PC-3 (cell line): ENCODE results near the gene MROH8. TPM values are rescaled to one million over a fixed set of nuclear protein-coding genes. Genes with fewer than 3 reads are reported as not detected.
"Not testable (repeated sequence)": the region's sequence is repeated elsewhere in the genome, so short reads cannot be mapped to it uniquely, and the experiment has no call there.

ENCODE experiments used
- ATAC-seq: fragments of 200-7000 bp; cut with Tn5 transposase; 2 replicates; pipeline ENCODE4 v1.9.1; 2020; ENCODE audit warnings: mild to moderate bottlenecking, moderate library complexity
- BruUV-seq: library from RNA; stranded (reverse); fragments of 400-500 nt; replicated peaks from 2 replicates; lab custom pipeline; 2021; lab: Mats Ljungman, UMichigan
- CTCF ChIA-PET: fragments of 300-600 bp; sonication (Branson Sonifier 250); formaldehyde crosslinking; loops from one replicate; lab custom pipeline; 2022; ENCODE audit warnings: antibody characterized with exemption; lab: Charles Lee
- POLR2A ChIA-PET: fragments of 300-600 bp; sonication (Branson Sonifier 250); formaldehyde crosslinking; loops from one replicate; lab custom pipeline; 2022; ENCODE audit warnings: antibody characterized with exemption; ENCODE audit not compliant: unreplicated experiment; lab: Charles Lee
- DNase-seq: peaks from one replicate; pipeline ENCODE4 v3.0.0-alpha.2; 2015
- H2AFZ ChIP-seq: fragments of 300-600 bp; sonication (generic); 2 replicates; pipeline ENCODE4 v1.6.0; 2016; ENCODE audit warnings: antibody characterized with exemption, low read length
- H3F3A ChIP-seq: fragments of 300-600 bp; sonication (generic); one replicate; pipeline ENCODE4 v1.6.0; 2017; ENCODE audit warnings: antibody characterized with exemption, low read length, control low read depth, mild to moderate bottlenecking; ENCODE audit not compliant: unreplicated experiment
- H3K27ac ChIP-seq: fragments of 300-600 bp; sonication (generic); 2 replicates; pipeline ENCODE4 v1.5.1; 2016; ENCODE audit warnings: mild to moderate bottlenecking, low read length
- H3K27me3 ChIP-seq: fragments of 300-600 bp; sonication (generic); 2 replicates; pipeline ENCODE4 v1.6.1; 2016; ENCODE audit warnings: low read length, mixed read lengths
- H3K36me3 ChIP-seq: fragments of 300-600 bp; sonication (generic); 2 replicates; pipeline ENCODE4 v1.6.1; 2016; ENCODE audit warnings: low read depth, mixed run types, low read length, mixed read lengths
- H3K4me1 ChIP-seq: fragments of 300-600 bp; sonication (generic); 2 replicates; pipeline ENCODE4 v1.5.1; 2016; ENCODE audit warnings: low read length; ENCODE audit not compliant: insufficient read depth
- H3K4me2 ChIP-seq: fragments of 300-600 bp; sonication (generic); 2 replicates; pipeline ENCODE4 v1.6.0; 2016; ENCODE audit warnings: low read length
- H3K4me3 ChIP-seq: fragments of 300-600 bp; sonication (generic); 2 replicates; pipeline ENCODE4 v1.5.1; 2016; ENCODE audit warnings: mild to moderate bottlenecking, low read length, mixed read lengths
- H3K79me2 ChIP-seq: fragments of 300-600 bp; sonication (generic); 2 replicates; pipeline ENCODE4 v1.6.1; 2017; ENCODE audit warnings: low read length, mixed read lengths
- H3K9ac ChIP-seq: fragments of 300-600 bp; sonication (generic); 2 replicates; pipeline ENCODE4 v1.6.0; 2016; ENCODE audit warnings: mild to moderate bottlenecking, low read length
- H3K9me2 ChIP-seq: fragments of 300-600 bp; sonication (generic); replicated peaks from 2 replicates; pipeline ENCODE4 v1.6.1; 2016; ENCODE audit warnings: mixed run types, low read length, mixed read lengths
- H3K9me3 ChIP-seq: fragments of 300-600 bp; sonication (generic); 2 replicates; pipeline ENCODE4 v1.6.1; 2016; ENCODE audit warnings: low read length, mixed read lengths
- H4K20me1 ChIP-seq: fragments of 300-600 bp; sonication (generic); 2 replicates; pipeline ENCODE4 v1.6.1; 2016; ENCODE audit warnings: low read length, mixed read lengths
- EZH2 ChIP-seq: fragments of 300-600 bp; sonication (generic); IDR thresholded peaks from one replicate; pipeline ENCODE4 v1.6.1; 2017; ENCODE audit warnings: antibody characterized with exemption, mild to moderate bottlenecking, low read length; ENCODE audit not compliant: unreplicated experiment
- EZH2phosphoT487 ChIP-seq: fragments of 300-600 bp; sonication (generic); IDR thresholded peaks from 2 replicates; pipeline ENCODE4 v1.6.1; 2018; ENCODE audit warnings: mild to moderate bottlenecking, antibody characterized with exemption, low read length, borderline replicate concordance
- intact Hi-C: fragments of 100-400 bp; cut with micrococcal nuclease; formaldehyde crosslinking; loops from 2 replicates; pipeline ENCODE4 v1.9.0; 2023
- total RNA-seq: library from RNA; depleted of rRNA; stranded (reverse); fragments of >200 nt; gene quantifications from 2 replicates; pipeline ENCODE4 v1.2.3, GENCODE V29; 2014
- TF ChIP-seq, protein P1 (sequence below): fragments of 300-600 bp; sonication (generic); conservative IDR thresholded peaks from 2 replicates; pipeline ENCODE4 v1.5.1; 2017; ENCODE audit warnings: antibody characterized with exemption, low read depth, mild to moderate bottlenecking, low read length

The MROH8 gene
- total RNA-seq, 1 experiment from 2014 or later = 0.98 TPM

DNA sequence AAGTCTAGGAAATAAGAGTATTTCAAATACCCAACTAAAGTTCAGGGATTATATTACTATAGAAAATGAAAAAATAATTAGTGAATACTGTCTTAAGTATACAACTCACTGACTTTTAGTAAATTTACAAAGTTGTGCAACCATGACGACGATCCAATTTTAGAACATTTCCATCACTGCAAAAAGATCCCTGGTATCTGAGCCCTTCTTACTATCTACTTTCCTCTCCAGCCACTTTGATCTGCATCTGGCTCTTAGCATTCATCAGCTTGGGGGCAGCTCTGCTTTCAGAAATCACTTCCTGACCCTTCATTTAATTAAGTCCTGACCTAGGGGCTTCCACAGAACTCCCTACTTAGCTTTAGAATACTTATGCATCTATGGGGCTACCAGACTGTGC, 45.4 kb downstream of the MROH8 start:
- Histone ChIP-seq H3K9ac (no peak overlapping the region), H3K27ac (no peak overlapping the region), H3K79me2 (no peaks in the 10 kb centered on the region), H3K27me3 (peaks cover 15% of the 10 kb centered on the region), H3K9me3 (no peaks in the 10 kb centered on the region), H3K4me1 (no peaks in the 10 kb centered on the region), H3F3A (no peaks in the 10 kb centered on the region), H3K36me3 (no peaks in the 10 kb centered on the region), H4K20me1 (no peaks in the 10 kb centered on the region), H3K4me3 (no peak overlapping the region), H3K9me2 (no peaks in the 10 kb centered on the region), H2AFZ (no peak overlapping the region), H3K4me2 (no peak overlapping the region)
- TF ChIP-seq EZH2 (no peak), EZH2phosphoT487 (no peak)
- TF ChIP-seq, protein P1, sequence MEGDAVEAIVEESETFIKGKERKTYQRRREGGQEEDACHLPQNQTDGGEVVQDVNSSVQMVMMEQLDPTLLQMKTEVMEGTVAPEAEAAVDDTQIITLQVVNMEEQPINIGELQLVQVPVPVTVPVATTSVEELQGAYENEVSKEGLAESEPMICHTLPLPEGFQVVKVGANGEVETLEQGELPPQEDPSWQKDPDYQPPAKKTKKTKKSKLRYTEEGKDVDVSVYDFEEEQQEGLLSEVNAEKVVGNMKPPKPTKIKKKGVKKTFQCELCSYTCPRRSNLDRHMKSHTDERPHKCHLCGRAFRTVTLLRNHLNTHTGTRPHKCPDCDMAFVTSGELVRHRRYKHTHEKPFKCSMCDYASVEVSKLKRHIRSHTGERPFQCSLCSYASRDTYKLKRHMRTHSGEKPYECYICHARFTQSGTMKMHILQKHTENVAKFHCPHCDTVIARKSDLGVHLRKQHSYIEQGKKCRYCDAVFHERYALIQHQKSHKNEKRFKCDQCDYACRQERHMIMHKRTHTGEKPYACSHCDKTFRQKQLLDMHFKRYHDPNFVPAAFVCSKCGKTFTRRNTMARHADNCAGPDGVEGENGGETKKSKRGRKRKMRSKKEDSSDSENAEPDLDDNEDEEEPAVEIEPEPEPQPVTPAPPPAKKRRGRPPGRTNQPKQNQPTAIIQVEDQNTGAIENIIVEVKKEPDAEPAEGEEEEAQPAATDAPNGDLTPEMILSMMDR = no peak
- DNase-seq (no peak), ATAC-seq (no peak)
- POLR2A ChIA-PET = interaction anchor here (0.7 kb wide), 1 partner anchor 62 kb away, joined by 3 read pairs; no protein-coding TSS in a partner anchor
- BruUV-seq = no TSS peak
- intact Hi-C loops = no loop called here
- CTCF ChIA-PET = no interaction called here

DNA sequence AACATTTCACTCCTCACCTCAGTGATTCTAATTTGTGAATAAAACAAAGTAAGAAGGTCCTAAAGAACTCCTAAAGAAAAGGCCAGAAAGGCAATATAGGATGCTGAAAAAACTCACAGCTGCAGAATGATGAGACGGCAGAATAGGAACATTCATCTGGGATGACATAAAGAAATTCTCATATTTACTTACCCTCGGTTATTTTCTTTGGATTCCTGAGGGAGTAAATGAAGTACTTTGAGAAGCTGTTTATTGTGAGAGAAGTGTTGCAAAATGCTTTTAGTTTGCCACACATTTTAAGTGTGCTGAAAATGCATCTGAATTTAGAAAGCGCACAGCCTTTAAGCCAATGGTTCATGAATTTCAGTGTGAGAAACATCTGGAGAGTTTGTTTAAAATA, 47.9 kb downstream of the MROH8 start:
- Histone ChIP-seq H3K27ac (no peak overlapping the region), H3K9me2 (no peaks in the 10 kb centered on the region), H3K27me3 (peaks cover 15% of the 10 kb centered on the region), H3K79me2 (no peaks in the 10 kb centered on the region), H3K4me3 (no peak overlapping the region), H4K20me1 (no peaks in the 10 kb centered on the region), H3K9ac (no peak overlapping the region), H3K4me1 (no peaks in the 10 kb centered on the region), H3K9me3 (no peaks in the 10 kb centered on the region), H3K36me3 (no peaks in the 10 kb centered on the region), H3K4me2 (no peak overlapping the region), H2AFZ (no peak overlapping the region), H3F3A (no peaks in the 10 kb centered on the region)
- no TSS peak for BruUV-seq
- CTCF ChIA-PET = no interaction called here
- DNase-seq (no peak), ATAC-seq (no peak)
- intact Hi-C loops = no loop called here
- no peak for TF ChIP-seq EZH2phosphoT487
- no peak for TF ChIP-seq EZH2
- TF ChIP-seq, protein P1 = no peak
- POLR2A ChIA-PET = no interaction called here

DNA sequence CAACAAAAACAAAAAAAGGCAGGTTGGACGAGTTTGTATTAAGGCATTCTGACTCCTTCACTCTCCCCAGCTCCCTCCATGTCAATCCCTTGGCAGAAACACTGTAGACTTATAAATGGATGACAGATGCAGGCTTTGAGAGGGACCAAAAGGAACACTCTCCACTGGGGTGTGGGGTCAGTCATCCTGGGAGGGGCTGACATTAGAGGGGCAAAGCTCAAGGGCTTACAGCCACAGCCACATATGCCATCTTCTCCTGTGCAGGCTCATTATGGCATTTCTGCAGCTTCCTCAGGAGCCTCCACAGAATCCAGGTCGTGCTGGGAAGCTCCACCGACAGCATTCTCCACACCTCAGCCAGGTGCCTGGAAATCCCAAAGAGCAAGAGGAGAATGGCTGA, 50.5 kb downstream of the MROH8 start:
- H4K20me1 ChIP-seq = no peaks in the 10 kb centered on the region
- no peaks in the 10 kb centered on the region for H3K79me2 ChIP-seq
- no peak overlapping the region for H3K4me2 ChIP-seq
- DNase-seq = no peak
- H3K9me2 ChIP-seq = no peaks in the 10 kb centered on the region
- H3K36me3 ChIP-seq = no peaks in the 10 kb centered on the region
- no peak for ATAC-seq
- no peaks in the 10 kb centered on the region for H3K9me3 ChIP-seq
- POLR2A ChIA-PET = no interaction called here
- intact Hi-C loops = no loop called here
- TF ChIP-seq EZH2phosphoT487 (no peak), EZH2 (no peak)
- TF ChIP-seq, protein P1 = no peak
- H3K27me3 ChIP-seq = peaks cover 10% of the 10 kb centered on the region; the same call in 1 of the 2 replicates
- CTCF ChIA-PET = no interaction called here
- no peak overlapping the region for H3K9ac ChIP-seq
- H3K4me1 ChIP-seq = no peaks in the 10 kb centered on the region
- H3K27ac ChIP-seq = no peak overlapping the region
- no peak overlapping the region for H3K4me3 ChIP-seq
- BruUV-seq = no TSS peak
- H3F3A ChIP-seq = no peaks in the 10 kb centered on the region
- no peak overlapping the region for H2AFZ ChIP-seq

DNA sequence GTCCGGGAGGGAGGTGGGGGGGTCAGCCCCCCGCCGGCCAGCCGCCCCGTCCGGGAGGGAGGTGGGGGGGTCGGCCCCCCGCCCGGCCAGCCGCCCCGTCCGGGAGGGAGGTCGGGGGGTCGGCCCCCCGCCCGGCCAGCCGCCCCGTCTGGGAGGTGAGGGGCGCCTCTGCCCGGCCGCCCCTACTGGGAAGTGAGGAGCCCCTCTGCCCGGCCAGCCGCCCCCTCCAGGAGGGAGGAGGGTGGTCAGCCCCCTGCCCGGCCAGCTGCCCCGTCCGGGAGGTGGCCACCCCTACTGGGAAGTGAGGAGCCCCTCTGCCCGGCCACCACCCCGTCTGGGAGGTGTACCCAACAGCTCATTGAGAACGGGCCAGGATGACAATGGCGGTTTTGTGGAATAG, 53.1 kb downstream of the MROH8 start:
- H3K9me3 ChIP-seq, H3K79me2 ChIP-seq, intact Hi-C loops, H4K20me1 ChIP-seq, CTCF ChIA-PET, DNase-seq, BruUV-seq, H3K36me3 ChIP-seq, ATAC-seq, H3K4me2 ChIP-seq, H3K4me1 ChIP-seq, H3K9me2 ChIP-seq, H3K27me3 ChIP-seq, H3K4me3 ChIP-seq, H3K9ac ChIP-seq, H3F3A ChIP-seq, H3K27ac ChIP-seq, H2AFZ ChIP-seq, POLR2A ChIA-PET: not testable (repeated sequence)
